GM23338 (cell line): Measurements from ENCODE around the gene PIN1. TPM values are rescaled to one million over a fixed set of nuclear protein-coding genes. Genes with fewer than 3 reads are reported as not detected.

Experiments used
- ATAC-seq: fragments of 200-7000 bp; cut with Tn5 transposase; 3 replicates; pipeline ENCODE4 v1.9.1; 2020
- DNase-seq: peaks from one replicate; pipeline ENCODE4 v3.0.0-alpha.2; 2015; ENCODE audit warnings: low spot score
- H2AFZ ChIP-seq: fragments of 200-600 bp; sonication (generic); 2 replicates; pipeline ENCODE4 v1.8.0; 2016; ENCODE audit warnings: antibody characterized with exemption, mild to moderate bottlenecking, moderate library complexity
- H3F3A ChIP-seq: fragments of 200-600 bp; sonication (generic); replicated peaks from 2 replicates; pipeline ENCODE4 v1.8.0; 2017; ENCODE audit warnings: antibody characterized with exemption, mixed run types, low read depth
- H3K27ac ChIP-seq: fragments of 200-600 bp; sonication (generic); 2 replicates; pipeline ENCODE4 v1.6.1; 2016; ENCODE audit warnings: low read depth
- H3K27me3 ChIP-seq: fragments of 200-600 bp; sonication (generic); 2 replicates; pipeline ENCODE4 v1.8.0; 2016; ENCODE audit warnings: mild to moderate bottlenecking, mixed run types, moderate library complexity; ENCODE audit not compliant: insufficient read depth
- H3K36me3 ChIP-seq: fragments of 200-600 bp; sonication (generic); 2 replicates; pipeline ENCODE4 v1.8.0; 2016; ENCODE audit warnings: mild to moderate bottlenecking; ENCODE audit not compliant: insufficient read depth
- H3K4me1 ChIP-seq: fragments of 200-600 bp; sonication (generic); 2 replicates; pipeline ENCODE4 v1.8.0; 2016; ENCODE audit warnings: mild to moderate bottlenecking, moderate library complexity; ENCODE audit not compliant: insufficient read depth
- H3K4me2 ChIP-seq: fragments of 200-600 bp; sonication (generic); 2 replicates; pipeline ENCODE4 v1.7.1; 2017; ENCODE audit warnings: mixed run types
- H3K4me3 ChIP-seq: fragments of 200-600 bp; sonication (generic); 2 replicates; pipeline ENCODE4 v1.6.1; 2016; ENCODE audit warnings: mixed run types
- H3K79me2 ChIP-seq: fragments of 200-600 bp; sonication (generic); replicated peaks from 2 replicates; pipeline ENCODE4 v1.8.0; 2017; ENCODE audit warnings: mild to moderate bottlenecking; ENCODE audit not compliant: insufficient read depth
- H3K9me2 ChIP-seq: fragments of 200-600 bp; sonication (generic); 2 replicates; pipeline ENCODE4 v1.8.0; 2017; ENCODE audit not compliant: insufficient read depth
- H4K20me1 ChIP-seq: fragments of 200-600 bp; sonication (generic); replicated peaks from 2 replicates; pipeline ENCODE4 v1.8.0; 2017; ENCODE audit warnings: mild to moderate bottlenecking; ENCODE audit not compliant: insufficient read depth
- H3K27ac Mint-ChIP-seq: 2 replicates; pipeline ENCODE4 v1.8.0; 2020; ENCODE audit warnings: inconsistent platforms, mild to moderate bottlenecking, moderate library complexity, mixed read lengths
- H3K27me3 Mint-ChIP-seq: 3 replicates; pipeline ENCODE4 v1.8.0; 2022; ENCODE audit warnings: low read depth, mild to moderate bottlenecking, moderate library complexity, mixed read lengths, inconsistent platforms; ENCODE audit not compliant: insufficient read depth, poor library complexity
- H3K36me3 Mint-ChIP-seq: 3 replicates; pipeline ENCODE4 v1.8.0; 2021; ENCODE audit warnings: low read depth, mild to moderate bottlenecking, inconsistent platforms, moderate library complexity, mixed read lengths
- H3K4me1 Mint-ChIP-seq: 3 replicates; pipeline ENCODE4 v1.8.0; 2020; ENCODE audit warnings: mild to moderate bottlenecking, inconsistent platforms, mixed read lengths
- H3K4me3 Mint-ChIP-seq: 3 replicates; pipeline ENCODE4 v1.8.0; 2021; ENCODE audit warnings: moderate library complexity, mild to moderate bottlenecking, inconsistent platforms, mixed read lengths
- H3K9me3 Mint-ChIP-seq: 3 replicates; pipeline ENCODE4 v1.8.0; 2020; ENCODE audit warnings: moderate library complexity, mild to moderate bottlenecking, inconsistent platforms, mixed read lengths
- CREB1 ChIP-seq: fragments of 250-450 bp; sonication (Bioruptor Pico); IDR thresholded peaks from 2 replicates; pipeline ENCODE4 v1.5.0; 2020; ENCODE audit warnings: low read depth, mild to moderate bottlenecking, moderate library complexity
- EZH2 ChIP-seq: fragments of 200-600 bp; sonication (generic); IDR thresholded peaks from one replicate; pipeline ENCODE4 v1.8.0; 2017; ENCODE audit warnings: antibody characterized with exemption, mild to moderate bottlenecking, low read depth; ENCODE audit not compliant: unreplicated experiment
- EZH2phosphoT487 ChIP-seq: fragments of 200-600 bp; sonication (generic); IDR thresholded peaks from one replicate; pipeline ENCODE4 v1.8.1; 2018; ENCODE audit warnings: antibody characterized with exemption; ENCODE audit not compliant: unreplicated experiment
- JUNB ChIP-seq: IDR thresholded peaks from one replicate; pipeline ENCODE4 v1.6.1; 2016; ENCODE audit warnings: antibody characterized with exemption; ENCODE audit not compliant: unreplicated experiment
- NANOG ChIP-seq: IDR thresholded peaks from 2 replicates; pipeline ENCODE4 v1.6.1; 2016; ENCODE audit warnings: antibody characterized with exemption, borderline replicate concordance
- POLR2AphosphoS5 ChIP-seq: IDR thresholded peaks from 2 replicates; pipeline ENCODE4 v1.6.1; 2016; ENCODE audit warnings: antibody characterized with exemption, low read depth
- STAT1 ChIP-seq: IDR thresholded peaks from one replicate; pipeline ENCODE4 v1.6.1; 2016; ENCODE audit warnings: antibody characterized with exemption; ENCODE audit not compliant: unreplicated experiment
- ZNF114 ChIP-seq: fragments of 250-450 bp; sonication (Bioruptor Pico); IDR thresholded peaks from 2 replicates; pipeline ENCODE4 v1.5.0; 2020; ENCODE audit warnings: mild to moderate bottlenecking, moderate library complexity
- ZNF331 ChIP-seq: fragments of 250-450 bp; sonication (Bioruptor Pico); IDR thresholded peaks from 2 replicates; pipeline ENCODE4 v1.5.0; 2020; ENCODE audit warnings: low read depth, mild to moderate bottlenecking, moderate library complexity
- polyA plus RNA-seq: library from polyadenylated mRNA; unstranded; fragments of >200 nt; fragmentation: Nextera tagmentation; extraction: Ambion mirVana; gene quantifications from 2 replicates; pipeline ENCODE4 v1.2.1, GENCODE V29; 2016
- total RNA-seq: library from RNA; depleted of rRNA; stranded (reverse); fragments of >200 nt; shearing (Covaris generic); gene quantifications from 2 replicates; pipeline ENCODE4 v1.2.3, GENCODE V29; 2014
- TF ChIP-seq, protein P1 (sequence below): fragments of 250-450 bp; sonication (Bioruptor Pico); IDR thresholded peaks from 2 replicates; pipeline ENCODE4 v1.5.0; 2020; ENCODE audit warnings: mild to moderate bottlenecking, moderate library complexity
- TF ChIP-seq, protein P2 (sequence below): IDR thresholded peaks from 2 replicates; pipeline ENCODE4 v1.6.1; 2016; ENCODE audit warnings: antibody characterized with exemption
- TF ChIP-seq, protein P3 (sequence below): IDR thresholded peaks from one replicate; pipeline ENCODE4 v1.6.1; 2018; ENCODE audit warnings: antibody characterized with exemption; ENCODE audit not compliant: unreplicated experiment
- TF ChIP-seq, protein P4 (sequence below), 2 experiments: fragments of 200-600 bp in 1 of 2; sonication (generic) in 1 of 2; conservative IDR thresholded peaks; 2 replicates each; pipeline versions ENCODE4 v1.5.1 to v1.6.1; 2016 to 2017; ENCODE audit warnings: antibody characterized with exemption in 2 of 2, low read depth in 2 of 2, mild to moderate bottlenecking in 2 of 2, moderate library complexity in 1 of 2

PIN1 gene
- total and polyA plus RNA-seq, 2 experiments from 2014 or later: 127 TPM

DNA sequence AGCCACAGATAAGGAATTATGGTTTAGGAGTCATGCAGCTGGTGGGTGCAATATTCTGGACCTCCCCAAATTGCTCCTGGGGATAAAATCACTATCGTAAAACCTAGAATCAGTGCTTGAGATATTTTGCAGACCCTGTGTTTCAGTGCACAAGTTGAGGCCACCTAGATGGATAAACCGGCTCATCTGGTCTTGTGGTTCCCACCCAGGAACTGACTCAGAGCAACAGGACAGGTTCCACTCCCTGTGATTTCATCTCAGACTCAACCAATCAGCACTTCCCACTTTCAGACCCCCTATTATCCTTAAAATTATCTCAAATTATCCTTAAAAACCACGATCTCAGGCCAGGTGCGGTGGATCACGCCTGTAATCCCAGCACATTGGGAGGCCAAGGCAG, 37.2 kb upstream of the PIN1 start:
- no peak for DNase-seq
- Mint-ChIP-seq H3K9me3 (peaks cover 5% of the 10 kb centered on the region), H3K27ac (no peak overlapping the region), H3K4me3 (no peak overlapping the region), H3K4me1 (peaks cover 7% of the 10 kb centered on the region), H3K27me3 (peaks cover 11% of the 10 kb centered on the region), H3K36me3 (peaks cover 19% of the 10 kb centered on the region)
- Histone ChIP-seq H3K4me3 (no peak overlapping the region), H3K4me2 (no peak overlapping the region), H4K20me1 (no peaks in the 10 kb centered on the region), H2AFZ (no peak overlapping the region), H3K36me3 (peaks cover 4% of the 10 kb centered on the region; the same call in 1 of the 2 replicates), H3K79me2 (peaks cover 8% of the 10 kb centered on the region; the same call in 1 of the 2 replicates), H3K27me3 (no peaks in the 10 kb centered on the region), H3K4me1 (peaks cover 10% of the 10 kb centered on the region; the same call in 1 of the 2 replicates), H3K27ac (no peak overlapping the region), H3K9me2 (no peaks in the 10 kb centered on the region), H3F3A (peaks cover 10% of the 10 kb centered on the region)
- ATAC-seq: no peak
- TF ChIP-seq JUNB (no peak), STAT1 (no peak), CREB1 (CRISPR knock-in tag) (no peak), EZH2 (no peak), POLR2AphosphoS5 (no peak), ZNF114 (CRISPR knock-in tag) (no peak), EZH2phosphoT487 (no peak), NANOG (no peak), ZNF331 (CRISPR knock-in tag) (no peak)
- TF ChIP-seq, protein P1, sequence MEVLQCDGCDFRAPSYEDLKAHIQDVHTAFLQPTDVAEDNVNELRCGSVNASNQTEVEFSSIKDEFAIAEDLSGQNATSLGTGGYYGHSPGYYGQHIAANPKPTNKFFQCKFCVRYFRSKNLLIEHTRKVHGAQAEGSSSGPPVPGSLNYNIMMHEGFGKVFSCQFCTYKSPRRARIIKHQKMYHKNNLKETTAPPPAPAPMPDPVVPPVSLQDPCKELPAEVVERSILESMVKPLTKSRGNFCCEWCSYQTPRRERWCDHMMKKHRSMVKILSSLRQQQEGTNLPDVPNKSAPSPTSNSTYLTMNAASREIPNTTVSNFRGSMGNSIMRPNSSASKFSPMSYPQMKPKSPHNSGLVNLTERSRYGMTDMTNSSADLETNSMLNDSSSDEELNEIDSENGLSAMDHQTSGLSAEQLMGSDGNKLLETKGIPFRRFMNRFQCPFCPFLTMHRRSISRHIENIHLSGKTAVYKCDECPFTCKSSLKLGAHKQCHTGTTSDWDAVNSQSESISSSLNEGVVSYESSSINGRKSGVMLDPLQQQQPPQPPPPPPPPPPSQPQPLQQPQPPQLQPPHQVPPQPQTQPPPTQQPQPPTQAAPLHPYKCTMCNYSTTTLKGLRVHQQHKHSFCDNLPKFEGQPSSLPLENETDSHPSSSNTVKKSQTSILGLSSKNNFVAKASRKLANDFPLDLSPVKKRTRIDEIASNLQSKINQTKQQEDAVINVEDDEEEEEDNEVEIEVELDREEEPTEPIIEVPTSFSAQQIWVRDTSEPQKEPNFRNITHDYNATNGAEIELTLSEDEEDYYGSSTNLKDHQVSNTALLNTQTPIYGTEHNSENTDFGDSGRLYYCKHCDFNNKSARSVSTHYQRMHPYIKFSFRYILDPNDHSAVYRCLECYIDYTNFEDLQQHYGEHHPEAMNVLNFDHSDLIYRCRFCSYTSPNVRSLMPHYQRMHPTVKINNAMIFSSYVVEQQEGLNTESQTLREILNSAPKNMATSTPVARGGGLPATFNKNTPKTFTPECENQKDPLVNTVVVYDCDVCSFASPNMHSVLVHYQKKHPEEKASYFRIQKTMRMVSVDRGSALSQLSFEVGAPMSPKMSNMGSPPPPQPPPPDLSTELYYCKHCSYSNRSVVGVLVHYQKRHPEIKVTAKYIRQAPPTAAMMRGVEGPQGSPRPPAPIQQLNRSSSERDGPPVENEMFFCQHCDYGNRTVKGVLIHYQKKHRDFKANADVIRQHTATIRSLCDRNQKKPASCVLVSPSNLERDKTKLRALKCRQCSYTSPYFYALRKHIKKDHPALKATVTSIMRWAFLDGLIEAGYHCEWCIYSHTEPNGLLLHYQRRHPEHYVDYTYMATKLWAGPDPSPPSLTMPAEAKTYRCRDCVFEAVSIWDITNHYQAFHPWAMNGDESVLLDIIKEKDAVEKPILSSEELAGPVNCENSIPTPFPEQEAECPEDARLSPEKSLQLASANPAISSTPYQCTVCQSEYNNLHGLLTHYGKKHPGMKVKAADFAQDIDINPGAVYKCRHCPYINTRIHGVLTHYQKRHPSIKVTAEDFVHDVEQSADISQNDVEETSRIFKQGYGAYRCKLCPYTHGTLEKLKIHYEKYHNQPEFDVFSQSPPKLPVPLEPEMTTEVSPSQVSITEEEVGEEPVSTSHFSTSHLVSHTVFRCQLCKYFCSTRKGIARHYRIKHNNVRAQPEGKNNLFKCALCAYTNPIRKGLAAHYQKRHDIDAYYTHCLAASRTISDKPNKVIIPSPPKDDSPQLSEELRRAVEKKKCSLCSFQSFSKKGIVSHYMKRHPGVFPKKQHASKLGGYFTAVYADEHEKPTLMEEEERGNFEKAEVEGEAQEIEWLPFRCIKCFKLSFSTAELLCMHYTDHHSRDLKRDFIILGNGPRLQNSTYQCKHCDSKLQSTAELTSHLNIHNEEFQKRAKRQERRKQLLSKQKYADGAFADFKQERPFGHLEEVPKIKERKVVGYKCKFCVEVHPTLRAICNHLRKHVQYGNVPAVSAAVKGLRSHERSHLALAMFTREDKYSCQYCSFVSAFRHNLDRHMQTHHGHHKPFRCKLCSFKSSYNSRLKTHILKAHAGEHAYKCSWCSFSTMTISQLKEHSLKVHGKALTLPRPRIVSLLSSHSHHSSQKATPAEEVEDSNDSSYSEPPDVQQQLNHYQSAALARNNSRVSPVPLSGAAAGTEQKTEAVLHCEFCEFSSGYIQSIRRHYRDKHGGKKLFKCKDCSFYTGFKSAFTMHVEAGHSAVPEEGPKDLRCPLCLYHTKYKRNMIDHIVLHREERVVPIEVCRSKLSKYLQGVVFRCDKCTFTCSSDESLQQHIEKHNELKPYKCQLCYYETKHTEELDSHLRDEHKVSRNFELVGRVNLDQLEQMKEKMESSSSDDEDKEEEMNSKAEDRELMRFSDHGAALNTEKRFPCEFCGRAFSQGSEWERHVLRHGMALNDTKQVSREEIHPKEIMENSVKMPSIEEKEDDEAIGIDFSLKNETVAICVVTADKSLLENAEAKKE (CRISPR knock-in tag): no peak
- TF ChIP-seq, protein P2, sequence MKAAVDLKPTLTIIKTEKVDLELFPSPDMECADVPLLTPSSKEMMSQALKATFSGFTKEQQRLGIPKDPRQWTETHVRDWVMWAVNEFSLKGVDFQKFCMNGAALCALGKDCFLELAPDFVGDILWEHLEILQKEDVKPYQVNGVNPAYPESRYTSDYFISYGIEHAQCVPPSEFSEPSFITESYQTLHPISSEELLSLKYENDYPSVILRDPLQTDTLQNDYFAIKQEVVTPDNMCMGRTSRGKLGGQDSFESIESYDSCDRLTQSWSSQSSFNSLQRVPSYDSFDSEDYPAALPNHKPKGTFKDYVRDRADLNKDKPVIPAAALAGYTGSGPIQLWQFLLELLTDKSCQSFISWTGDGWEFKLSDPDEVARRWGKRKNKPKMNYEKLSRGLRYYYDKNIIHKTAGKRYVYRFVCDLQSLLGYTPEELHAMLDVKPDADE: no peak
- TF ChIP-seq, protein P3, sequence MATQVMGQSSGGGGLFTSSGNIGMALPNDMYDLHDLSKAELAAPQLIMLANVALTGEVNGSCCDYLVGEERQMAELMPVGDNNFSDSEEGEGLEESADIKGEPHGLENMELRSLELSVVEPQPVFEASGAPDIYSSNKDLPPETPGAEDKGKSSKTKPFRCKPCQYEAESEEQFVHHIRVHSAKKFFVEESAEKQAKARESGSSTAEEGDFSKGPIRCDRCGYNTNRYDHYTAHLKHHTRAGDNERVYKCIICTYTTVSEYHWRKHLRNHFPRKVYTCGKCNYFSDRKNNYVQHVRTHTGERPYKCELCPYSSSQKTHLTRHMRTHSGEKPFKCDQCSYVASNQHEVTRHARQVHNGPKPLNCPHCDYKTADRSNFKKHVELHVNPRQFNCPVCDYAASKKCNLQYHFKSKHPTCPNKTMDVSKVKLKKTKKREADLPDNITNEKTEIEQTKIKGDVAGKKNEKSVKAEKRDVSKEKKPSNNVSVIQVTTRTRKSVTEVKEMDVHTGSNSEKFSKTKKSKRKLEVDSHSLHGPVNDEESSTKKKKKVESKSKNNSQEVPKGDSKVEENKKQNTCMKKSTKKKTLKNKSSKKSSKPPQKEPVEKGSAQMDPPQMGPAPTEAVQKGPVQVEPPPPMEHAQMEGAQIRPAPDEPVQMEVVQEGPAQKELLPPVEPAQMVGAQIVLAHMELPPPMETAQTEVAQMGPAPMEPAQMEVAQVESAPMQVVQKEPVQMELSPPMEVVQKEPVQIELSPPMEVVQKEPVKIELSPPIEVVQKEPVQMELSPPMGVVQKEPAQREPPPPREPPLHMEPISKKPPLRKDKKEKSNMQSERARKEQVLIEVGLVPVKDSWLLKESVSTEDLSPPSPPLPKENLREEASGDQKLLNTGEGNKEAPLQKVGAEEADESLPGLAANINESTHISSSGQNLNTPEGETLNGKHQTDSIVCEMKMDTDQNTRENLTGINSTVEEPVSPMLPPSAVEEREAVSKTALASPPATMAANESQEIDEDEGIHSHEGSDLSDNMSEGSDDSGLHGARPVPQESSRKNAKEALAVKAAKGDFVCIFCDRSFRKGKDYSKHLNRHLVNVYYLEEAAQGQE: no peak
- TF ChIP-seq, protein P4, sequence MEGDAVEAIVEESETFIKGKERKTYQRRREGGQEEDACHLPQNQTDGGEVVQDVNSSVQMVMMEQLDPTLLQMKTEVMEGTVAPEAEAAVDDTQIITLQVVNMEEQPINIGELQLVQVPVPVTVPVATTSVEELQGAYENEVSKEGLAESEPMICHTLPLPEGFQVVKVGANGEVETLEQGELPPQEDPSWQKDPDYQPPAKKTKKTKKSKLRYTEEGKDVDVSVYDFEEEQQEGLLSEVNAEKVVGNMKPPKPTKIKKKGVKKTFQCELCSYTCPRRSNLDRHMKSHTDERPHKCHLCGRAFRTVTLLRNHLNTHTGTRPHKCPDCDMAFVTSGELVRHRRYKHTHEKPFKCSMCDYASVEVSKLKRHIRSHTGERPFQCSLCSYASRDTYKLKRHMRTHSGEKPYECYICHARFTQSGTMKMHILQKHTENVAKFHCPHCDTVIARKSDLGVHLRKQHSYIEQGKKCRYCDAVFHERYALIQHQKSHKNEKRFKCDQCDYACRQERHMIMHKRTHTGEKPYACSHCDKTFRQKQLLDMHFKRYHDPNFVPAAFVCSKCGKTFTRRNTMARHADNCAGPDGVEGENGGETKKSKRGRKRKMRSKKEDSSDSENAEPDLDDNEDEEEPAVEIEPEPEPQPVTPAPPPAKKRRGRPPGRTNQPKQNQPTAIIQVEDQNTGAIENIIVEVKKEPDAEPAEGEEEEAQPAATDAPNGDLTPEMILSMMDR (conservative IDR thresholded peaks at IDR 0.05; ENCODE audit: low read depth in 2 of 2): no peak
